Suprapubic skin (tissue), 4 donors: Measurements from ENCODE around the gene MTF1.

ENCODE experiments used
- POLR2A ChIP-seq, 2 donors: fragments of 450-650 bp; IDR thresholded peaks; one replicate each; pipeline ENCODE4 v1.6.1; 2017; ENCODE audit warnings: antibody characterized with exemption in 2 of 2, mild to moderate bottlenecking in 2 of 2, moderate library complexity in 2 of 2
- POLR2AphosphoS5 ChIP-seq, 3 donors: sonication (generic); formaldehyde crosslinking; IDR thresholded peaks; one replicate each; pipeline ENCODE4 v1.6.1; 2017; ENCODE audit warnings: antibody characterized with exemption in 3 of 3
- TF ChIP-seq, protein P1 (sequence below), 2 donors: fragments of 200-600 bp in 1 of 2; fragments of 450-650 bp in 1 of 2; sonication (generic) in 1 of 2; IDR thresholded peaks; one replicate each; pipeline ENCODE4 v1.5.1; 2016 to 2019; ENCODE audit warnings: antibody characterized with exemption in 2 of 2, mild to moderate bottlenecking in 1 of 2, moderate library complexity in 1 of 2

DNA sequence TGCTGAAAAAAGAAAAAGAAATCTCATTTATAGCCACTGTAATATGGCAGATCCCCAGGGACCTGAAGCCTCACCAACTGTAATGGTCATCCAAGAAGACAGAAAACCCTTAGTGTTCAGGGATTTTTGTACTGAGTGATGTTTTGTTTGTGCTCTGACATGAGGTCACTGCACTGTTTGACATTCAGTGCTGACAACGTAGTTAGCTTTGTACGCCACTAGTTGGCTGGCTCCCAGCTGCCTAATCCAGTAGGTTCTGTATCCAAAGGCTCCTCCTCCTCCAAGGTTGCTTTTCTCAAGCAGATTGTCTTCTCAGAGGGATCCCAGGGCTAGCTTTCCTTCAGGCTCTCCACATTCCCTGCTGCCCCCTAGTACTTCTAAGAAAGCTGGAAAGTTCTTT lies 41.9 kb downstream of the MTF1 start:
- TF ChIP-seq POLR2A (IDR thresholded peaks at IDR 0.05) (no peak), POLR2AphosphoS5 (IDR thresholded peaks at IDR 0.05) (no peak)
- TF ChIP-seq, protein P1, sequence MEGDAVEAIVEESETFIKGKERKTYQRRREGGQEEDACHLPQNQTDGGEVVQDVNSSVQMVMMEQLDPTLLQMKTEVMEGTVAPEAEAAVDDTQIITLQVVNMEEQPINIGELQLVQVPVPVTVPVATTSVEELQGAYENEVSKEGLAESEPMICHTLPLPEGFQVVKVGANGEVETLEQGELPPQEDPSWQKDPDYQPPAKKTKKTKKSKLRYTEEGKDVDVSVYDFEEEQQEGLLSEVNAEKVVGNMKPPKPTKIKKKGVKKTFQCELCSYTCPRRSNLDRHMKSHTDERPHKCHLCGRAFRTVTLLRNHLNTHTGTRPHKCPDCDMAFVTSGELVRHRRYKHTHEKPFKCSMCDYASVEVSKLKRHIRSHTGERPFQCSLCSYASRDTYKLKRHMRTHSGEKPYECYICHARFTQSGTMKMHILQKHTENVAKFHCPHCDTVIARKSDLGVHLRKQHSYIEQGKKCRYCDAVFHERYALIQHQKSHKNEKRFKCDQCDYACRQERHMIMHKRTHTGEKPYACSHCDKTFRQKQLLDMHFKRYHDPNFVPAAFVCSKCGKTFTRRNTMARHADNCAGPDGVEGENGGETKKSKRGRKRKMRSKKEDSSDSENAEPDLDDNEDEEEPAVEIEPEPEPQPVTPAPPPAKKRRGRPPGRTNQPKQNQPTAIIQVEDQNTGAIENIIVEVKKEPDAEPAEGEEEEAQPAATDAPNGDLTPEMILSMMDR (IDR thresholded peaks at IDR 0.05), result no peak
